Panc1 (cell line): ENCODE measurements around the gene RSAD1. TPM values are rescaled to one million over a fixed set of nuclear protein-coding genes. Genes with fewer than 3 reads are reported as not detected.

ENCODE experiments used
- ATAC-seq: fragments of 200-7000 bp; cut with Tn5 transposase; 2 replicates; pipeline ENCODE4 v1.9.1; 2020; ENCODE audit warnings: mild to moderate bottlenecking, moderate library complexity
- BruUV-seq: library from RNA; stranded (reverse); fragments of 400-500 nt; replicated peaks from 2 replicates; lab custom pipeline; 2021; lab: Mats Ljungman, UMichigan
- CTCF ChIA-PET: fragments of 300-600 bp; sonication (Branson Sonifier 250); formaldehyde crosslinking; loops from one replicate; lab custom pipeline; 2022; ENCODE audit warnings: antibody characterized with exemption; lab: Charles Lee
- POLR2A ChIA-PET: fragments of 300-600 bp; sonication (Branson Sonifier 250); formaldehyde crosslinking; loops from one replicate; lab custom pipeline; 2022; ENCODE audit warnings: antibody characterized with exemption; lab: Charles Lee
- DNase-seq: peaks from one replicate; pipeline ENCODE4 v3.0.0-alpha.2; 2010; ENCODE audit warnings: low read depth, low spot score
- H3K27ac ChIP-seq: 2 replicates; pipeline ENCODE4 v1.5.1; 2011; ENCODE audit warnings: mild to moderate bottlenecking, low read length, inconsistent platforms
- H3K27me3 ChIP-seq: fragments of 200-500 bp; sonication (Bioruptor generic); 2 replicates; pipeline ENCODE4 v1.6.0; 2014; ENCODE audit warnings: low read length, inconsistent platforms; ENCODE audit not compliant: control insufficient read depth, insufficient read depth
- H3K36me3 ChIP-seq: fragments of 200-500 bp; sonication (Bioruptor generic); 2 replicates; pipeline ENCODE4 v1.5.1; 2014; ENCODE audit warnings: inconsistent platforms, mild to moderate bottlenecking, low read length, moderate library complexity; ENCODE audit not compliant: control insufficient read depth, insufficient read depth
- H3K4me1 ChIP-seq: 2 replicates; pipeline ENCODE4 v1.5.1; 2011; ENCODE audit warnings: inconsistent platforms, mild to moderate bottlenecking, low read length, moderate library complexity; ENCODE audit not compliant: control insufficient read depth, insufficient read depth
- H3K4me3 ChIP-seq, 2 experiments: 2 replicates each; pipeline ENCODE4 v1.5.1; 2011 to 2012; ENCODE audit warnings: low read depth in 2 of 2, low read length in 2 of 2, mild to moderate bottlenecking in 2 of 2, inconsistent platforms in 1 of 2, moderate library complexity in 1 of 2
- H3K9me3 ChIP-seq: fragments of 200-500 bp; sonication (Bioruptor generic); 2 replicates; pipeline ENCODE4 v1.5.1; 2014; ENCODE audit warnings: low read depth, mild to moderate bottlenecking, inconsistent platforms, low read length, moderate library complexity; ENCODE audit not compliant: control insufficient read depth, insufficient read depth
- POLR2AphosphoS5 ChIP-seq: IDR thresholded peaks from 2 replicates; pipeline ENCODE4 v1.6.1; 2012; ENCODE audit warnings: mild to moderate bottlenecking, low read depth, low read length, moderate library complexity
- SIN3A ChIP-seq: IDR thresholded peaks from 2 replicates; pipeline ENCODE4 v1.6.1; 2012; ENCODE audit warnings: low read depth, mild to moderate bottlenecking, low read length, moderate library complexity, borderline replicate concordance; ENCODE audit not compliant: insufficient read depth
- TCF7L2 ChIP-seq: IDR thresholded peaks from 2 replicates; pipeline ENCODE4 v1.6.1; 2011; ENCODE audit warnings: mild to moderate bottlenecking, low read depth, low read length, inconsistent platforms
- in situ Hi-C: cut with HindIII; loops from 2 replicates; pipeline ENCODE4 v1.10.0; 2016; ENCODE audit warnings: low sequenced_read_pairs, low pct_unique_long_range_greater_than_20kb
- intact Hi-C: fragments of 100-400 bp; cut with micrococcal nuclease; formaldehyde crosslinking; loops from one replicate; pipeline ENCODE4 v1.10.0; 2022; ENCODE audit not compliant: unreplicated experiment
- total RNA-seq: library from RNA; stranded (reverse); gene quantifications from one replicate; pipeline ENCODE4 v1.2.1, GENCODE V29; 2021; ENCODE audit not compliant: unreplicated experiment
- TF ChIP-seq, protein P1 (sequence below): fragments of 450-650 bp; IDR thresholded peaks from 2 replicates; pipeline ENCODE4 v1.5.1; 2017; ENCODE audit warnings: mild to moderate bottlenecking
- TF ChIP-seq, protein P2 (sequence below), 2 experiments: IDR thresholded peaks; 2 replicates each; pipeline ENCODE4 v1.6.1; 2011 to 2012; ENCODE audit warnings: low read depth in 2 of 2, control low read depth in 1 of 2, low read length in 1 of 2, mild to moderate bottlenecking in 1 of 2, moderate library complexity in 1 of 2; ENCODE audit not compliant: insufficient read depth in 1 of 2

Gene RSAD1
- total RNA-seq, 1 experiment from 2014 or later, result 40.2 TPM

DNA sequence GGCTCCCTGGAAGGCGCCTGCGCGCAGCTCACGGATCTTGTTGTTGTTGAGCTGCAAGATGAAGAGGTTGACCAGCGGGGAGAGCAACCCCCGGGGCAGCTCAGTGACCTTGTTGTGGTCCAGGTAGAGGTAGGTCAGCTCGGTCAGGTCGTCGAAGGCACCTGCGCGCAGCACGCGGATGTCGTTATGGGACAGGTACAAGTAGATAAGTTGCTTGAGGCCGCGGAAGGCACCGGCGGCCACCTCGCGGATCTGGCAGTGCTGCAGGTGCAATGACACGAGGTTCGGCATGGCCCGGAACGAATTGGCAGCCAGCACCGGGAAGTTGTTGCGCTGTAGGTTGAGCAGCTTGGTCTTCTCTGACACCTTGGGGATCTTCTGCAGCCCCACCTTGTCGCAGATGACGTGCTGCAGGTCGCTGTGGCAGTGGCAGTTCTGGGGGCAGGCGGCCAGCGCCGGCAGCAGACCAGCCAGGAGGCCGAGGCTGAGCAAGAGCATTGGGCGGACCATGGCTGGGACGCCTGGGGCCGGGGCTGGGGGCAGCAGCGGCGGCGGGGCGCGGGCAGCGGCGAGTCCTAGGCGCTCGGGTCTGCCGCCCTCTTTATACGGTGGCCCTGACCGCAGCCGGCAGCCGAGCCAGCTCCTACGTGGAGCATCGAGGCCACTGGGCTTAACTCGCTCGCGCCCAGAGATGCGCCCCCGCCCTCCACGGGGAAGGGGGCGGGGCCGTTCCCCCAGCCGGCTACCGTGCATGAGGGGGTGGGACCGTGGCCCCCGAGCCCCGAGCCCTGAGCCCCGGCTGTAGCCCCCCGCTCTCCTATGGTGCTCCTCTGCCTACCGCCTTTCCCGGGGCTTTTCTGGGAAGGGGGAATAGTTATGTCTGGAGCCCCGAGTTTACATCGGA lies 10.1 kb upstream of the RSAD1 start, which contains the start of gene CHAD:
Gene CHAD, minus strand, starts transcription at position 577 of the 904 bp plus-strand sequence. Its CDS starts 67 bp downstream, at position 510.
- Histone ChIP-seq H3K27ac (no peak within 1 kb of the TSS), H3K9me3 (no peaks in the 10 kb centered on the region), H3K27me3 (no peaks in the 10 kb centered on the region), H3K4me1 (no peaks in the 10 kb centered on the region; the same call in 1 of the 2 replicates), H3K36me3 (no peaks in the 10 kb centered on the region), H3K4me3 (no peak within 1 kb of the TSS)
- ChIA-PET CTCF (no interaction called here), POLR2A (interaction anchor here (0.9 kb wide), 1 partner anchor 10 kb away, joined by 3 read pairs; no protein-coding TSS in a partner anchor)
- in situ Hi-C loops, result no loop called here
- no peak for DNase-seq
- intact Hi-C loops, result no loop called here
- no peak for TF ChIP-seq TCF7L2
- no peak for TF ChIP-seq SIN3A
- TF ChIP-seq, protein P1, sequence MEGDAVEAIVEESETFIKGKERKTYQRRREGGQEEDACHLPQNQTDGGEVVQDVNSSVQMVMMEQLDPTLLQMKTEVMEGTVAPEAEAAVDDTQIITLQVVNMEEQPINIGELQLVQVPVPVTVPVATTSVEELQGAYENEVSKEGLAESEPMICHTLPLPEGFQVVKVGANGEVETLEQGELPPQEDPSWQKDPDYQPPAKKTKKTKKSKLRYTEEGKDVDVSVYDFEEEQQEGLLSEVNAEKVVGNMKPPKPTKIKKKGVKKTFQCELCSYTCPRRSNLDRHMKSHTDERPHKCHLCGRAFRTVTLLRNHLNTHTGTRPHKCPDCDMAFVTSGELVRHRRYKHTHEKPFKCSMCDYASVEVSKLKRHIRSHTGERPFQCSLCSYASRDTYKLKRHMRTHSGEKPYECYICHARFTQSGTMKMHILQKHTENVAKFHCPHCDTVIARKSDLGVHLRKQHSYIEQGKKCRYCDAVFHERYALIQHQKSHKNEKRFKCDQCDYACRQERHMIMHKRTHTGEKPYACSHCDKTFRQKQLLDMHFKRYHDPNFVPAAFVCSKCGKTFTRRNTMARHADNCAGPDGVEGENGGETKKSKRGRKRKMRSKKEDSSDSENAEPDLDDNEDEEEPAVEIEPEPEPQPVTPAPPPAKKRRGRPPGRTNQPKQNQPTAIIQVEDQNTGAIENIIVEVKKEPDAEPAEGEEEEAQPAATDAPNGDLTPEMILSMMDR, result no peak
- TF ChIP-seq POLR2AphosphoS5, result no peak
- TF ChIP-seq, protein P2, sequence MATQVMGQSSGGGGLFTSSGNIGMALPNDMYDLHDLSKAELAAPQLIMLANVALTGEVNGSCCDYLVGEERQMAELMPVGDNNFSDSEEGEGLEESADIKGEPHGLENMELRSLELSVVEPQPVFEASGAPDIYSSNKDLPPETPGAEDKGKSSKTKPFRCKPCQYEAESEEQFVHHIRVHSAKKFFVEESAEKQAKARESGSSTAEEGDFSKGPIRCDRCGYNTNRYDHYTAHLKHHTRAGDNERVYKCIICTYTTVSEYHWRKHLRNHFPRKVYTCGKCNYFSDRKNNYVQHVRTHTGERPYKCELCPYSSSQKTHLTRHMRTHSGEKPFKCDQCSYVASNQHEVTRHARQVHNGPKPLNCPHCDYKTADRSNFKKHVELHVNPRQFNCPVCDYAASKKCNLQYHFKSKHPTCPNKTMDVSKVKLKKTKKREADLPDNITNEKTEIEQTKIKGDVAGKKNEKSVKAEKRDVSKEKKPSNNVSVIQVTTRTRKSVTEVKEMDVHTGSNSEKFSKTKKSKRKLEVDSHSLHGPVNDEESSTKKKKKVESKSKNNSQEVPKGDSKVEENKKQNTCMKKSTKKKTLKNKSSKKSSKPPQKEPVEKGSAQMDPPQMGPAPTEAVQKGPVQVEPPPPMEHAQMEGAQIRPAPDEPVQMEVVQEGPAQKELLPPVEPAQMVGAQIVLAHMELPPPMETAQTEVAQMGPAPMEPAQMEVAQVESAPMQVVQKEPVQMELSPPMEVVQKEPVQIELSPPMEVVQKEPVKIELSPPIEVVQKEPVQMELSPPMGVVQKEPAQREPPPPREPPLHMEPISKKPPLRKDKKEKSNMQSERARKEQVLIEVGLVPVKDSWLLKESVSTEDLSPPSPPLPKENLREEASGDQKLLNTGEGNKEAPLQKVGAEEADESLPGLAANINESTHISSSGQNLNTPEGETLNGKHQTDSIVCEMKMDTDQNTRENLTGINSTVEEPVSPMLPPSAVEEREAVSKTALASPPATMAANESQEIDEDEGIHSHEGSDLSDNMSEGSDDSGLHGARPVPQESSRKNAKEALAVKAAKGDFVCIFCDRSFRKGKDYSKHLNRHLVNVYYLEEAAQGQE (IDR thresholded peaks at IDR 0.05; ENCODE audit: insufficient read depth in 1 of 2, low read depth in 2 of 2, low read length in 1 of 2), result no peak
- no TSS peak for BruUV-seq
- ATAC-seq, result no peak

DNA sequence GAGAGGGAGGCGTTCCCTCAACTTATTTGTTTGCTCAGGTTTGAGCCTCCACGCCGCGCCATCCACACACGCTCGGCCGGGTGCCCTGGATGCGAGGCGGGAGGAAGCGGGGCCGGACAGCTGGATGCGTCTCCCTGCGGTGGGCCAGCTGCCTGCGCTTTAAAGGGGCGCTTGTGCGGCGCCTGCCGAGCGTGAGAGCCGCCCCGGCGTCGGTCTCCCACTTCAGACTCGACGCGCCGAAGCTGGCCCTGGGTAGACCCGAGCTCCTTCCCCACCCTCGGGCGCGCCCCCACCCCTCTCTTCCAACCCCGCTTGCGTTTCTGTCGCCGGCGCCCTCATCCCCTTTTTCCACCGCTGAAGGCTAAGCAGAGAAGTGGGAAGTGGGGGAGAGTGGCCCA lies 9.5 kb upstream of the RSAD1 start:
- Histone ChIP-seq H3K27ac (no peak overlapping the region), H3K9me3 (no peaks in the 10 kb centered on the region), H3K4me3 (no peak overlapping the region), H3K36me3 (no peaks in the 10 kb centered on the region), H3K4me1 (no peaks in the 10 kb centered on the region; the same call in 1 of the 2 replicates), H3K27me3 (no peaks in the 10 kb centered on the region)
- no TSS peak for BruUV-seq
- no peak for DNase-seq
- ATAC-seq, result no peak
- intact Hi-C loops, result no loop called here
- in situ Hi-C loops, result no loop called here
- ChIA-PET POLR2A (no interaction called here), CTCF (no interaction called here)
- TF ChIP-seq POLR2AphosphoS5 (no peak), SIN3A (no peak), TCF7L2 (no peak)
- TF ChIP-seq, protein P1, result no peak
- TF ChIP-seq, protein P2 (IDR thresholded peaks at IDR 0.05; ENCODE audit: insufficient read depth in 1 of 2, low read depth in 2 of 2, low read length in 1 of 2), result no peak
